Lung (tissue), 12 donors: Measurements from ENCODE around the gene PNO1. TPM values are rescaled to one million over a fixed set of nuclear protein-coding genes. Genes with fewer than 3 reads are reported as not detected.

ENCODE experiments used
- ATAC-seq: fragments of 200-7000 bp; cut with Tn5 transposase; one replicate; pipeline ENCODE4 v1.9.1; 2020; ENCODE audit warnings: moderate number of reproducible peaks; ENCODE audit not compliant: insufficient read depth, low FRiP score
- DNase-seq, 3 donors: peaks; one replicate each; pipeline ENCODE4 v3.0.0-alpha.2; 2013 to 2017
- H3K27ac ChIP-seq, 2 donors: one replicate each; pipeline ENCODE4 v1.5.1; 2013; ENCODE audit warnings: mild to moderate bottlenecking in 2 of 2, moderate library complexity in 2 of 2, control low read depth in 1 of 2, inconsistent platforms in 1 of 2, low read depth in 1 of 2, low read length in 1 of 2
- H3K27me3 ChIP-seq, 3 donors: one replicate each; pipeline ENCODE4 v1.5.1; 2013; ENCODE audit warnings: low read length in 2 of 3; ENCODE audit not compliant: control insufficient read depth in 3 of 3, insufficient read depth in 3 of 3
- H3K36me3 ChIP-seq, 4 donors: one replicate each; pipeline ENCODE4 v1.5.1; 2013; ENCODE audit warnings: low read length in 4 of 4, mild to moderate bottlenecking in 1 of 4, moderate library complexity in 1 of 4; ENCODE audit not compliant: control insufficient read depth in 4 of 4, insufficient read depth in 4 of 4
- H3K4me1 ChIP-seq, 5 donors: one replicate each; pipeline ENCODE4 v1.5.1; 2013; ENCODE audit warnings: low read length in 5 of 5, mild to moderate bottlenecking in 2 of 5, moderate library complexity in 1 of 5; ENCODE audit not compliant: control insufficient read depth in 5 of 5, insufficient read depth in 5 of 5
- H3K4me3 ChIP-seq: one replicate; pipeline ENCODE4 v1.5.1; 2013; ENCODE audit warnings: mild to moderate bottlenecking, control low read depth, moderate library complexity
- H3K9ac ChIP-seq, 2 donors: one replicate each; pipeline ENCODE4 v1.5.1; 2013; ENCODE audit warnings: low read length in 2 of 2, control low read depth in 1 of 2; ENCODE audit not compliant: insufficient read depth in 1 of 2
- H3K9me3 ChIP-seq, 4 donors: one replicate each; pipeline ENCODE4 v1.5.1; 2013; ENCODE audit warnings: low read length in 3 of 4, mild to moderate bottlenecking in 1 of 4, moderate library complexity in 1 of 4; ENCODE audit not compliant: control insufficient read depth in 4 of 4, insufficient read depth in 3 of 4
- CTCF ChIP-seq: IDR thresholded peaks from 2 replicates; pipeline ENCODE4 v1.5.1; 2012; ENCODE audit warnings: mild to moderate bottlenecking; ENCODE audit errors: control extremely low read depth, extremely low read depth
- WGBS, 2 donors: extraction: QIAGEN DNeasy Blood & Tissue Kit; methylation state at CpG; one replicate each; pipeline ENCODE4 v1.1.7; 2013; 5-methylcytosine and 5-hydroxymethylcytosine counted together
- polyA plus RNA-seq, 2 donors: library from polyadenylated mRNA; stranded (reverse); fragments of 200-250 nt; gene quantifications; one replicate each; pipeline ENCODE4 v1.2.1, GENCODE V29; 2013
- total RNA-seq, 2 donors: library from RNA; depleted of rRNA in 1 of 2; stranded (reverse); fragments of >200 nt in 1 of 2; gene quantifications; one replicate each; pipeline ENCODE4 v1.2.1, GENCODE V29; 2014 to 2021
- donor health status: control.
- donor health status: control.
- donor health status: Bipolar disorder and iron deficiency.
- donor health status: healthy.
- donor health status: DM: yes; HTN: yes; CAD: no.

The PNO1 gene
- total and polyA plus RNA-seq, 4 donors, result 7.8 to 19.4 (median 10.8) TPM

- H3K4me3 ChIP-seq, result no peak overlapping the region
- no peaks in the 10 kb centered on the region for H3K27me3 ChIP-seq
- 98 to 99% methylated on average over 3 of the region's 3 CpGs for WGBS, 2 donors
- H3K36me3 ChIP-seq, result peaks cover 4 to 17% (median 7%) of the 10 kb centered on the region in 4 donors
- no peak overlapping the region for H3K9ac ChIP-seq
- DNase-seq (no peak), ATAC-seq (no peak)
- H3K4me1 ChIP-seq, result peaks cover 0 to 10% (median 2%) of the 10 kb centered on the region in 5 donors
- no peaks in the 10 kb centered on the region for H3K9me3 ChIP-seq
- no peak overlapping the region for H3K27ac ChIP-seq
- TF ChIP-seq CTCF, result no peak
Observed at GRCh38 chr2:68178432-68178831, 20.7 kb downstream of the PNO1 start.

DNA sequence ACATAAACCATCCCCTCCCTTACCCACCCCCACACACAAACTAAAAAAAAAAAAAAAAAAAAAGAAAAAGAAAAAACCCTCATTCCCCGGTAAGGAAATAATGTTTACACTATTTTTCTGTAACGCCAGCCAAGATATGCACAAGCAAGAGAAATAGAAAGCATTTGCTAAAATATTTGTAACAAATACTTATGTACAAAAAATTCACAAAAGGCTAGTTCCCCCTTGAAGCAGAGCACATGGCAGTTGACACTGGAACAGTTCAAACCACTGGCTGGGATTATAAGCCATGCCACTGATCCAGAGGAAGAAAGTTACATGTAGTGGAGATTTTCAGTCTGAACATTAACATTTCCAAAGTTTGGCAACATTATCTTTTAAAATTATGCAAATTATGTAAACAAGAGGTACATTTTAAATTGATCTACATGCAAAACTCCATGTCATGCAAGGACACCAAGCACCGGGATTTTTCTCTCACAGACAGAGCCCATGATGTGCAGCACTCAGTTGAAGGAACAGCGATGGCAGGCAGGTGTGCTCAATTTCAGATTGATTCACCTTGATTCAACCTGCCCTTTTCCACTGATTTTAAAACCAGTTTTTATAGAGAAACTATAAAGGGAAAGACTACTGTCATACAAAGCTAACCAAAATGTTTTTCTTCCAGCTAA lies 21.4 kb downstream of the PNO1 start:
- H3K27me3 ChIP-seq, result no peaks in the 10 kb centered on the region
- H3K9ac ChIP-seq, result peak overlapping the region in 1 of 2 donors; percentile 11
- DNase-seq (peak in 2 of 3 donors; percentile 66 to 67), ATAC-seq (no peak)
- H3K4me3 ChIP-seq, result no peak overlapping the region
- WGBS, 2 donors, result 71 to 79% methylated on average over 4 of the region's 4 CpGs
- H3K27ac ChIP-seq, result no peak overlapping the region
- peaks cover 8 to 14% (median 10%) of the 10 kb centered on the region in 4 donors for H3K36me3 ChIP-seq
- H3K9me3 ChIP-seq, result no peaks in the 10 kb centered on the region
- H3K4me1 ChIP-seq, result peaks cover 0 to 10% (median 2%) of the 10 kb centered on the region in 5 donors
- no peak for TF ChIP-seq CTCF

GRCh38 chr2:68182902-68183301 lies 25.2 kb downstream of the PNO1 start:
- 96% methylated on average over 1 of the region's 1 CpG for WGBS, 2 donors
- no peak for TF ChIP-seq CTCF
- Histone ChIP-seq H3K36me3 (peaks cover 3 to 16% (median 5%) of the 10 kb centered on the region in 4 donors), H3K27ac (no peak overlapping the region), H3K4me3 (no peak overlapping the region), H3K9ac (no peak overlapping the region), H3K9me3 (no peaks in the 10 kb centered on the region), H3K4me1 (peaks cover 0 to 10% (median 2%) of the 10 kb centered on the region in 5 donors), H3K27me3 (no peaks in the 10 kb centered on the region)
- no peak for DNase-seq
- no peak for ATAC-seq
